HG03439 (cell line): ENCODE measurements around the gene DDX49.

Experiments
- ATAC-seq: cut with Tn5 transposase; IDR thresholded peaks from one replicate; pipeline ENCODE4 v1.9.1; 2021; ENCODE audit warnings: mild to moderate bottlenecking, moderate library complexity; ENCODE audit not compliant: unreplicated experiment

DDX49 gene

GRCh38 chr19:18919086-18919899 is at the start of gene DDX49, which contains the start of gene COPE:
TSS of gene DDX49 (plus strand) at chr19:18919715. CDS start at chr19:18919742, 27 bp downstream.
TSS of gene COPE (minus strand) at chr19:18919387. CDS start at chr19:18919348, 39 bp downstream.
- peak; percentile 94 for ATAC-seq

GRCh38 chr19:18869781-18870530 is 49.6 kb upstream of the DDX49 start:
- no peak for ATAC-seq

- ATAC-seq: no peak
Measured at GRCh38 chr19:18870531-18871172, 48.9 kb upstream of the DDX49 start.

GRCh38 chr19:18871543-18871942 is 48.0 kb upstream of the DDX49 start:
- no peak for ATAC-seq

- ATAC-seq: no peak
Measured at GRCh38 chr19:18875726-18876125, 43.8 kb upstream of the DDX49 start.

- ATAC-seq: no peak
Measured at GRCh38 chr19:18876865-18877264, 42.6 kb upstream of the DDX49 start.

- no peak for ATAC-seq
Measured at GRCh38 chr19:18878058-18878797, 41.3 kb upstream of the DDX49 start.

- no peak for ATAC-seq
Measured at GRCh38 chr19:18878858-18879578, 40.5 kb upstream of the DDX49 start.

- no peak for ATAC-seq
Measured at GRCh38 chr19:18879579-18880373, 39.7 kb upstream of the DDX49 start.

GRCh38 chr19:18881491-18881890 is 38.0 kb upstream of the DDX49 start:
- no peak for ATAC-seq

- no peak for ATAC-seq
Measured at GRCh38 chr19:18883526-18884304, 35.8 kb upstream of the DDX49 start.

GRCh38 chr19:18886972-18887371 is 32.5 kb upstream of the DDX49 start:
- ATAC-seq: no peak

- ATAC-seq: no peak
Measured at GRCh38 chr19:18889949-18890745, 29.4 kb upstream of the DDX49 start.

- no peak for ATAC-seq
Measured at GRCh38 chr19:18893587-18894253, 25.8 kb upstream of the DDX49 start.

- no peak for ATAC-seq
Measured at GRCh38 chr19:18894254-18895037, 25.1 kb upstream of the DDX49 start.

GRCh38 chr19:18895038-18895823 is 24.3 kb upstream of the DDX49 start:
- no peak for ATAC-seq
